Germinal center (tissue), 1 donor: ENCODE data around the gene DRG2.

Experiments
- DNase-seq: peaks from one replicate; pipeline ENCODE4 v3.0.0; 2012; ENCODE audit warnings: mixed read lengths, low spot score

Gene DRG2

DNA sequence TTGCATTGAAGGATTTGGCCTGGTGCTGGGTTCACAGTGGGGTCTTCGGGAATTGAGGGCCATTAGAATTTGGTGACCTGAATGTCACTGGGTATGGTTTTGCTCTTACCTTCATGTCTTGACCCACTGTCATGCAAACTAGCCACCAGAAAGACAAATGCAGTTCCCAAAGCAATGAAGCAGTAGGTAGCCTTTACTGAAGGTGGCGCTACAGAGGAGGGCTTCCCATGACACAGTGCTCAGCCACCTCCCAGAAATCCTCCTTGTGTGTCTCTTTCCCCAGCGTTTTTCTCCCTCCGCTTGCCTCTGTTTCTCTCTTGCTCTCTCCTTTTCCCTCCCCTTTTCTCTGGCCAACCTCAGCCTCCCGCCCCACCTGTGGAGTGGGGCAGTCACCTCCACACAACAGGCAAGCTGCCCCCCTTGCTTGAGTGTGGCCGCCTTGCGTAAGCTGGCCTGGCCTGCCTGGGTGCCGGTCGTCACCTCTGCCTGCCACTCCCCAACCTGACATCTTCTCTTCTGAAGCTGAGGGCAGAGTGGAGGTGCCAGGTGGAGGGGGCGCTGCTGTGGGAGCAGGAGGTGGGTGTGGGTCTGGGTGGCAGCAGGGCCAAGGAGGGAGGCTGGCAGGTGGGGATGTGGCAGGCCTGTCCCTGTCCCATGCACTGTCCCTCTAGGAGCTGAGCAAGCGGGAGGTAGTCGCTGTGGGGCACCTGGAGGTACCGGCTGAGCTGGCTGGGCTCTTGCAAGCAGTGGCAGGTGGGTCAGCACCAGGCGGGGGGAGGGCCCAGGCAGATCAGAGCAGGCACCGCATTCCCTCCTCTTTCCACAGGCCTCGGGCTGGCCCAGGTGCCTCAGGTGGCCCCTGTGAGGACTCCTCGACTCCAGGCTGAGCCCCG is 55.5 kb downstream of the DRG2 start:
- no peak for DNase-seq

DNA sequence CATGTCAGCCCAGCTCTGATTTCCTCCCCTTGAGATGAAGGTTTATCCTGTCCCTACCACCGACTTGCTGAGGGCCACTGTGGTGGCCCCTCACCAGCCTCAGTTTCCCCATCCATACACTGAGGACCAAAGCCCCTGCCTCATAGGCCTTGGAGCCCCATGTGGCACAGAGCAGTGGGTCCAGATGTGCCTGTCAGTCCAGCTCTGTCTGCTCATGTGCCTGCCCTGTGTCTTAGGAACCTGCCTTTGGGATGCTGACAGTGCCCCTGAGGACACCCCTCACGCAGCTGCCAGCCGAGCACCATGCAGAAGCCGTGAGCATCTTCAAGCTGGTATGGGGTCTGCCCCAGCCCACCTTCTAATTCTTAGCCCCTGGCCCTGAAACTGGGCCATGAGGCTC is 56.5 kb downstream of the DRG2 start:
- no peak for DNase-seq

DNA sequence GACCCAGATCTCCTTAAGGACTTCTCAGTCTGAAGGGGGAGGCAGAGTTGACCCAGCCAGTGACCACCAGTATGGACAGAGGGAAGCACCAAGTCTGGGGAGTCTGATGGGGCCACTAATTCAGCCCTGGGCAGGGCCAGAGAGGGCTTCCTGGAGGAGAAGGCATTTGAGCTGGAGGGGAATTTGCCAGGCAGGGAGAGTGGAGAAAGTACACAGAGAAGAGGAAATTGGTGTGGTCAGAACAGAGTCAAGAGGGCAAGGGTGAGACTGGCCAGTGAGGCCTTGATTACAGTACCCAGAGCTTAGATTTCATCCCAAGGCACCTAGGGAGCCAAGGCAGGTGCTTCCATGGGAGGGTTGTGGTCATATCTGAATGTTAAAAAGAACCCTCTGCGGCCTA is 57.1 kb downstream of the DRG2 start:
- no peak for DNase-seq

- no peak for DNase-seq
Measured at GRCh38 chr17:18145811-18146210, 58.1 kb downstream of the DRG2 start.

DNA sequence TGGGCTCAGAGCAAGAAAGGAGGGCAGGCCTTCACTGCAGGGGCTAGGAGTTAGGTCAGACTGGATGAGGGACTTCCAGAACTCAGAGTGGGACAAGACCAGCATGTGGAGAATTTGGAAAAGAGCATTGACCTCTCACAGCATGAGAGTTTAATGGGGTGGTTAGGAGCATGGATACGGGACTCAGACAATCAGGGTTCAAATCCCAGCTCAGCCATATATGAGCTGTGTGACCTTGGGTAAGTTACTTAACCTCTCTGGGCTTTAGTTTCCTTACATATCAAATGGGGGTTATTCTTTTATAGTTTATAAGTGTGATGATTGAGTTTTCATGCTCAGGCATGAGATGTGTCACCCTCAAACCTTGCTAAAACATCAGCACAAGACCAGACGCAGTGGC is 58.5 kb downstream of the DRG2 start:
- DNase-seq: no peak

DNA sequence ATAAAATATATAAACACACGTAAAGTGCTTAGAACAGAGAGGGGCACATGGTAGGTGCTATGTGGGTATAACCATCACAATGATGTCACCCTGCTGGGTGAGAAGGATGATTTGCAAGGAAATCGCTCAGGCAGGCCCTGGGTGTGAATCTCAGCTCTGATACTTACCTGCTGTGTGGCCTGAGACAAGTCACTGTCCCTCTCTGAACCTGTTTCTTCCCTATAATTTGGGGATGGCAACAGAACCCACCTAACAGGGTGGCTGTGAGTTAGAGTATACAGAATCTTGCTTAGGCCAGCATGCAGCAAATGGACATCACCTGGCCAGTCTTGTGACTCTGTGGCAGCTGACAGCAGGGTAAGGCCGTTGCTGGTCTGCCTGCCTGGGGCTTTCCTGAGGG is 59.2 kb downstream of the DRG2 start:
- DNase-seq: no peak

DNA sequence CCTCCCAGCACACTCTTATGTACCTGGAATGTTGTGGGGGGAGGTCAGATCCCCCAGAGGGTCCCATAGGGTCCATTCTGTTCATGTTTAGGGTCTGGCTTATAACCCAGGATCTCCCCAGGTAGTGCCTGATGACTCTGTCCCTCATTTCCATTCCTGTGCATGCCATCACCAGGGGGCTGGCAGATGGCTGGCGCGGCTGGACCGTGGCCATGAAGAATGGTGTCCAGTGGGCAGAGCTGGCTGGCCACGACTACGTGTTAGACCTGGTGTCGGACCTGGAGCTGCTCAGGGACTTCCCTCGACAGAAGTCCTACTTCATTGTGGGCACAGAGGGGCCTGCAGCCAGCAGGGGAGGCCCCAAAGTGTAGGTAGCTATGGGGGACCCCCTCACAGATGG is 60.8 kb downstream of the DRG2 start:
- DNase-seq: no peak

DNA sequence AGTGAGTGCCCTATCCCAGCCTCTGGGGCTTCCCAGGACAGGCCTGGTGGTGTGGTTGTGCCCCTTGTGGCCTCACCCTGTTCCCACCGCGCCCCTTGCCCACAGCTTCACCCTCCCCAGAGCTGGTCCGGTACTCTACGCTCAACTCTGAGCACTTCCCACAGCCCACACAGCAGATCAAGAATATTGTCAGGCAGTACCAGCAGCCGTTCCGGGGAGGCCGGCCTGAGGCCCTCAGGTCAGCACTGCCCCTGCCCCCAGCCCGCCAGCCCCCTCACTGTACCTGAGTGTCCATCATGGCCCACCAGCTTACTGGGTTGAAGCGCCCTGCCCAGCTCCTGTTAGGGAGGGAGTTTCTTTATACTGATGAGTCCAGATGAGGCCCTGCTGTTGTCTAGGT is 63.5 kb downstream of the DRG2 start:
- no peak for DNase-seq

GRCh38 chr17:18155179-18155578 is 67.4 kb downstream of the DRG2 start:
- DNase-seq: no peak

- no peak for DNase-seq
Measured at GRCh38 chr17:18156171-18156975, 68.6 kb downstream of the DRG2 start.

DNA sequence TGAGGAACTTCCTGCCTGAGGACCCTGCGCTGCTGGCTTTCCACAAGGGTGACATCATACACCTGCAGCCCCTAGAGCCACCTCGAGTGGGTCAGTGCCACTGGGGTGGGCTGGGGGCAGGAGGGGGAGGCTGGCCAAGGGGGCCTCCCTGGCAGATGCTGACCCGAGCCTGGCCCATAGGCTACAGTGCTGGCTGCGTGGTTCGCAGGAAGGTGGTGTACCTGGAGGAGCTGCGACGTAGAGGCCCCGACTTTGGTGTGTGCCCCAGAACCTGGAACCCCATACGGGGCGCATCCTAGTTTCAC is 69.2 kb downstream of the DRG2 start:
- no peak for DNase-seq
